PFSK-1 (cell line): ENCODE data around the gene RASSF7.

Experiments
- POLR2AphosphoS5 ChIP-seq: IDR thresholded peaks from 2 replicates; pipeline ENCODE4 v1.6.1; 2012; ENCODE audit warnings: low read depth, mild to moderate bottlenecking, control low read depth, low read length, moderate library complexity
- REST ChIP-seq, 2 experiments: IDR thresholded peaks; 2 replicates each; pipeline versions ENCODE4 v1.6.1 to v1.8.0; 2011 to 2012; ENCODE audit warnings: low read depth in 2 of 2, low read length in 2 of 2, control low read depth in 1 of 2, inconsistent platforms in 1 of 2, mild to moderate bottlenecking in 1 of 2, moderate library complexity in 1 of 2; ENCODE audit not compliant: insufficient read depth in 1 of 2

GRCh38 chr11:587546-587945, 26.8 kb downstream of the RASSF7 start:
- TF ChIP-seq REST (IDR thresholded peaks at IDR 0.05; ENCODE audit: insufficient read depth in 1 of 2, low read depth in 2 of 2, low read length in 2 of 2) = no peak
- TF ChIP-seq POLR2AphosphoS5 = no peak
